GM12878 (cell line): ENCODE measurements around the gene MPP2.

ENCODE experiments used
- CTCF ChIP-seq, 3 experiments: IDR thresholded peaks in 2 of 3; conservative IDR thresholded peaks in 1 of 3; 2 replicates each; pipeline ENCODE4 v1.5.1; 2011; ENCODE audit warnings: low read depth in 3 of 3, low read length in 3 of 3, mild to moderate bottlenecking in 3 of 3, control low read depth in 2 of 3, moderate library complexity in 2 of 3, inconsistent platforms in 1 of 3, mixed read lengths in 1 of 3; ENCODE audit not compliant: control insufficient read depth in 2 of 3, insufficient read depth in 1 of 3; ENCODE audit errors: extremely low read depth in 1 of 3
- DPF2 ChIP-seq: fragments of 450-650 bp; IDR thresholded peaks from 2 replicates; pipeline ENCODE4 v1.6.1; 2017; ENCODE audit warnings: mild to moderate bottlenecking
- EP300 ChIP-seq, 2 experiments: fragments of 150-350 bp in 1 of 2; IDR thresholded peaks; 2 replicates each; pipeline ENCODE4 v1.6.1; 2011 to 2012; ENCODE audit warnings: low read depth in 2 of 2, low read length in 2 of 2, borderline replicate concordance in 1 of 2, improper control_type of control experiment in 1 of 2, inconsistent platforms in 1 of 2; ENCODE audit not compliant: control insufficient read depth in 1 of 2
- ETV6 ChIP-seq, 2 experiments: fragments of 450-650 bp in 1 of 2; IDR thresholded peaks in 1 of 2; conservative IDR thresholded peaks in 1 of 2; 2 replicates each; pipeline ENCODE4 v1.6.1; 2014; ENCODE audit warnings: antibody characterized with exemption in 1 of 2, borderline replicate concordance in 1 of 2, low read depth in 1 of 2, mild to moderate bottlenecking in 1 of 2, moderate library complexity in 1 of 2
- MTA2 ChIP-seq: fragments of 450-650 bp; IDR thresholded peaks from 2 replicates; pipeline ENCODE4 v1.6.1; 2016; ENCODE audit warnings: low read depth, mild to moderate bottlenecking, moderate library complexity
- NRF1 ChIP-seq: conservative IDR thresholded peaks from 2 replicates; pipeline ENCODE4 v1.6.1; 2011; ENCODE audit warnings: mild to moderate bottlenecking, low read depth, low read length, improper control_type of control experiment
- PKNOX1 ChIP-seq: fragments of 450-650 bp; IDR thresholded peaks from 2 replicates; pipeline ENCODE4 v1.6.1; 2016; ENCODE audit warnings: mild to moderate bottlenecking
- POLR2A ChIP-seq: IDR thresholded peaks from 2 replicates; pipeline ENCODE4 v1.6.1; 2011; ENCODE audit warnings: low read depth, mild to moderate bottlenecking, low read length
- RAD21 ChIP-seq: IDR thresholded peaks from 2 replicates; pipeline ENCODE4 v1.6.1; 2011; ENCODE audit warnings: mild to moderate bottlenecking, low read depth, low read length, moderate library complexity; ENCODE audit not compliant: insufficient read depth
- REST ChIP-seq: IDR thresholded peaks from 2 replicates; pipeline ENCODE4 v1.6.1; 2012; ENCODE audit warnings: mild to moderate bottlenecking, low read depth, low read length
- TCF7 ChIP-seq: IDR thresholded peaks from 2 replicates; pipeline ENCODE4 v1.6.1; 2014; ENCODE audit warnings: antibody characterized with exemption, borderline replicate concordance
- ZBTB11 ChIP-seq: fragments of 450-650 bp; formaldehyde crosslinking; IDR thresholded peaks from 2 replicates; pipeline ENCODE4 v1.5.0; 2022; ENCODE audit warnings: mild to moderate bottlenecking, missing genetic modification characterization
- ZNF24 ChIP-seq: fragments of 450-650 bp; IDR thresholded peaks from 2 replicates; pipeline ENCODE4 v1.6.1; 2017; ENCODE audit warnings: antibody characterized with exemption, mild to moderate bottlenecking

GRCh38 chr17:43909537-43910231 lies 2.3 kb upstream of the MPP2 start:
- no peak for TF ChIP-seq REST
- TF ChIP-seq ZBTB11 (CRISPR knock-in tag), result no peak
- no peak for TF ChIP-seq CTCF (IDR thresholded peaks at IDR 0.05 in 2 of 3, conservative IDR thresholded peaks at IDR 0.05 in 1 of 3; ENCODE audit: control insufficient read depth in 2 of 3, extremely low read depth in 1 of 3, insufficient read depth in 1 of 3, low read depth in 3 of 3, low read length in 3 of 3)
- TF ChIP-seq POLR2A, result no peak
- TF ChIP-seq ZNF24, result no peak
- no peak for TF ChIP-seq EP300 (IDR thresholded peaks at IDR 0.05; ENCODE audit: borderline replicate concordance in 1 of 2, control insufficient read depth in 1 of 2, low read depth in 2 of 2, low read length in 2 of 2)
- TF ChIP-seq PKNOX1, result no peak
- no peak for TF ChIP-seq NRF1
- TF ChIP-seq DPF2, result no peak
- TF ChIP-seq TCF7, result no peak
- TF ChIP-seq ETV6 (conservative IDR thresholded peaks at IDR 0.05 in 1 of 2, IDR thresholded peaks at IDR 0.05 in 1 of 2; ENCODE audit: borderline replicate concordance in 1 of 2, low read depth in 1 of 2), result no peak
- no peak for TF ChIP-seq MTA2
- TF ChIP-seq RAD21, result no peak
